ENCODE measurements around the gene PRKCE. TPM values are rescaled to one million over a fixed set of nuclear protein-coding genes. Genes with fewer than 3 reads are reported as not detected.

The PRKCE gene
- total RNA-seq, 1 experiment from 2014 or later = 1.3 TPM

- no peak overlapping the region for H3K14ac ChIP-seq (ENCODE audit: insufficient read depth, low read length)
Measured at GRCh38 chr2:45629971-45630370, 21.5 kb upstream of the PRKCE start.

More at GRCh38 chr2:45629971-45630370, 21.5 kb upstream of the PRKCE start:
- no peak overlapping the region for H3K27ac Mint-ChIP-seq
- Histone ChIP-seq H4K91ac (ENCODE audit: insufficient read length, low read depth, low read length) (no peak overlapping the region), H3K4me1 (ENCODE audit: insufficient read depth, low read length) (no peaks in the 10 kb centered on the region; the same call in 1 of the 2 replicates), H3K79me1 (ENCODE audit: insufficient read depth, low read depth, low read length, poor library complexity, severe bottlenecking) (no peaks in the 10 kb centered on the region), H2BK15ac (ENCODE audit: low read depth, low read length) (no peak overlapping the region), H4K20me1 (ENCODE audit: control insufficient read depth, insufficient read depth, insufficient read length) (no peaks in the 10 kb centered on the region), H3K27me3 (ENCODE audit: insufficient read depth, low read length) (no peaks in the 10 kb centered on the region), H3K4me2 (ENCODE audit: insufficient read depth, insufficient read length, low read length) (no peak overlapping the region), H2BK5ac (ENCODE audit: insufficient read length, low read length) (no peak overlapping the region), H3T11ph (ENCODE audit: low read length) (no peak overlapping the region), H3K79me2 (ENCODE audit: insufficient read depth, low read length) (no peaks in the 10 kb centered on the region), H2BK20ac (ENCODE audit: low read depth, low read length, poor library complexity, severe bottlenecking) (no peak overlapping the region), H2AK5ac (ENCODE audit: insufficient read length, low read length) (no peak overlapping the region), H3K4ac (ENCODE audit: low read depth, low read length) (no peak overlapping the region), H3K18ac (ENCODE audit: insufficient read length, low read depth, low read length) (no peak overlapping the region), H3K56ac (ENCODE audit: insufficient read length, low read depth, low read length) (no peak overlapping the region), H2BK120ac (ENCODE audit: low read depth, low read length, poor library complexity, severe bottlenecking) (no peak overlapping the region), H2BK12ac (ENCODE audit: insufficient read length, low read depth, low read length) (no peak overlapping the region), H4K8ac (replicated peaks; ENCODE audit: insufficient read length, low read depth, low read length) (no peak overlapping the region), H3K23ac (ENCODE audit: insufficient read length, low read depth, low read length) (no peak overlapping the region), H3K23me2 (ENCODE audit: insufficient read length, low read depth, low read length, poor library complexity, severe bottlenecking) (no peaks in the 10 kb centered on the region), H3K9ac (ENCODE audit: extremely low read depth, insufficient read length, low read length) (no peak overlapping the region), H4K5ac (ENCODE audit: insufficient read length, low read depth, low read length) (no peak overlapping the region), H2AFZ (ENCODE audit: low read length) (no peak overlapping the region), H3K9me3 (ENCODE audit: control insufficient read depth, low read depth, low read length) (no peaks in the 10 kb centered on the region), H3K27ac (ENCODE audit: insufficient read length, low read depth, low read length) (no peak overlapping the region)
- no peak overlapping the region for H3K4me3 Mint-ChIP-seq
- no peaks in the 10 kb centered on the region for H3K36me3 Mint-ChIP-seq (ENCODE audit: insufficient read depth in 1 of 3, low read depth in 3 of 3)
- H3K27me3 Mint-ChIP-seq (ENCODE audit: low read depth) = no peaks in the 10 kb centered on the region; the same call in 1 of the 2 replicates
- TF ChIP-seq CTCF (conservative IDR thresholded peaks at IDR 0.05) = no peak
- H3K4me1 Mint-ChIP-seq = peaks cover 16 to 21% of the 10 kb centered on the region in 2 experiments
- no peak for DNase-seq
- no CpG with 5 or more reads among the region's 1 CpG for WGBS (ENCODE audit: extremely low coverage, insufficient read length, low lambda C conversion rate)
- H3K9me3 Mint-ChIP-seq = no peaks in the 10 kb centered on the region
